GM10266 (cell line): ENCODE measurements around the gene GORAB.

Experiments
- DNase-seq: peaks from one replicate; pipeline ENCODE4 v3.0.0; 2012; ENCODE audit errors: extremely low spot score
- TF ChIP-seq, protein P1 (sequence below): IDR thresholded peaks from 2 replicates; pipeline ENCODE4 v1.5.1; 2012; ENCODE audit warnings: mild to moderate bottlenecking, low read depth; ENCODE audit not compliant: control insufficient read depth, insufficient read depth; ENCODE audit errors: missing control alignments

Gene GORAB

GRCh38 chr1:170576980-170577379 lies 45.0 kb downstream of the GORAB start:
- DNase-seq = no peak
- TF ChIP-seq, protein P1, sequence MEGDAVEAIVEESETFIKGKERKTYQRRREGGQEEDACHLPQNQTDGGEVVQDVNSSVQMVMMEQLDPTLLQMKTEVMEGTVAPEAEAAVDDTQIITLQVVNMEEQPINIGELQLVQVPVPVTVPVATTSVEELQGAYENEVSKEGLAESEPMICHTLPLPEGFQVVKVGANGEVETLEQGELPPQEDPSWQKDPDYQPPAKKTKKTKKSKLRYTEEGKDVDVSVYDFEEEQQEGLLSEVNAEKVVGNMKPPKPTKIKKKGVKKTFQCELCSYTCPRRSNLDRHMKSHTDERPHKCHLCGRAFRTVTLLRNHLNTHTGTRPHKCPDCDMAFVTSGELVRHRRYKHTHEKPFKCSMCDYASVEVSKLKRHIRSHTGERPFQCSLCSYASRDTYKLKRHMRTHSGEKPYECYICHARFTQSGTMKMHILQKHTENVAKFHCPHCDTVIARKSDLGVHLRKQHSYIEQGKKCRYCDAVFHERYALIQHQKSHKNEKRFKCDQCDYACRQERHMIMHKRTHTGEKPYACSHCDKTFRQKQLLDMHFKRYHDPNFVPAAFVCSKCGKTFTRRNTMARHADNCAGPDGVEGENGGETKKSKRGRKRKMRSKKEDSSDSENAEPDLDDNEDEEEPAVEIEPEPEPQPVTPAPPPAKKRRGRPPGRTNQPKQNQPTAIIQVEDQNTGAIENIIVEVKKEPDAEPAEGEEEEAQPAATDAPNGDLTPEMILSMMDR = no peak

- TF ChIP-seq, protein P1 = no peak
- no peak for DNase-seq
Measured at GRCh38 chr1:170578359-170578758, 46.4 kb downstream of the GORAB start.

DNA sequence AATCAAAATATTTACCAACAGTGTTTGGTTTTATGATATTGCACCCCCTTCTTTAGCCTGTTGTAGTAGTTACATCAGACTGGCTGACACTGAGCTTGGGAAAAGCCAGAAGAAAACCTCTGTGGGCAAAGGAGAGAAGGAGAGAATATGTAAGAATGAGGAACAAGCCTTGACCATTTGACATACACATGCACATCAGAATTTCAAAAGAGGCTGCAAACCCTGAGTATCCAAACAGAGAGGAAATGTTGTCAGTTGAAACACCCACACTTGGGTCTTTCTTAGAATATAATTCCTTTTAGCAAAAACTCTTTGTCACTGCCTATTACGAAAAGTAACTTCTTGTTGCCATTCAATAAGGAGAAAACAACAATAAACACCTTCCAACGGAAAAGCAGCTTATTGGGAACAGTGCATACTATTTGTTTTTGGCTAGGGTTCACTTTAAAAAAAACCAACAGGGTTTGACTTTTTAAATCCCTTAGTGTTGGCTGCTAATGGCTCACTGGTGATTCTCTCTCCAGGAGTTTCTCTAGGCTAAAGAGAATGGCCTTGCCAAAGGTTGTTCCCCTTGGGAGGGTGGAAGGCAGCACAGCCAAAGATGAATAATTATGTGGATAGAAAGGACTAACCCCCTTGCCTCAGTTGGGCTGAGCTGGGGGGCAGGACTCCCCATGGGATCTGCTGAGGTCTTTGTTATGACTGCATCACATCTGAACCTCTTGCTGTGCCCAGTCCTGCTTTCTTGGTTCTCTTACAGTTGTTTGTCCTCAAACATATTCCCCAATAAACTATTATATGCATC lies 48.9 kb downstream of the GORAB start:
- TF ChIP-seq, protein P1 = no peak
- no peak for DNase-seq

GRCh38 chr1:170583186-170583585 lies 51.2 kb downstream of the GORAB start:
- DNase-seq = no peak

DNA sequence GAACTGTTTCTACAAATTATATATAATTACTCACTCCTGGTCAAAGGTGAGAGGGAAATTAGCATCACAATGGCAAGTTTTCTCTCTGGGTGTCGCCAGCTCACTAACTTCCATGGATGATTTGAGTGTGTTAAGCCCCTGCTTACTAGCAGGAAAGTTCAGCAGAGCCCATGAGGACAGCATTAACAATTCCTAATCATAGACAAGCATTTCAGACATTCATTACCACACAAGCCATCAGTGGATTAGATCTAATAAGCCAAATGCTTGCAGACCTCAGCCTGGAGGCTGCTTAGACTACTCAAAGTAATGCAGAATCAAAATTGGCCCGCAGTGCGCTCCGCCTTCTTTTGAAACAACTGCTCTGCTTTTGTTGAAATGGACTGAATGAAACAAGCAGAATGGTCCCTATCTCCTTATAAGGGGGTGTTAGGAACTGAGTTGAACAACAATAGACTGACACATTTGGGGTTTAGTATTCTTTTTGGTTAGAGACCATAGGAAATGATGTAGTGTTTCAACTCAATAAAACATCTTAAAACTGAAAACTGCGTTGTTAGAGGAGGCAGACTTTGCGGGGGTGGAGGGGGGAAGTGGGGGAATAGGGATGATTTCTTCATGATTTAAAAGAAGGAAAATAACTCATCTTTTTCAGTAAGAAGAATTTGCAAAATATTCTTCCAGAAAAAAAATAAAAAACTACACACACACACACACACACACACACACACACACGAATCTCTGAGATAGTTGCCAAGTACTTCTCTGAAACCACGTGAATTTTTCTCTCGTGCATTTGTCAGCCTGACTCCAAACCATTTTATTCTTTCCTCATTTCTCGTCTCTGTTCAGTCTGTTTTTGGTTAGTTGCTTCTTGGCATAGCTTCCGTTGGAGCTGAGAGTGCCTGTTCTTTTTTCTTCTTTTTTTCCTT lies 54.6 kb downstream of the GORAB start:
- TF ChIP-seq, protein P1 = no peak
- no peak for DNase-seq

More at GRCh38 chr1:170583186-170583585, 51.2 kb downstream of the GORAB start:
- TF ChIP-seq, protein P1 = no peak

DNA sequence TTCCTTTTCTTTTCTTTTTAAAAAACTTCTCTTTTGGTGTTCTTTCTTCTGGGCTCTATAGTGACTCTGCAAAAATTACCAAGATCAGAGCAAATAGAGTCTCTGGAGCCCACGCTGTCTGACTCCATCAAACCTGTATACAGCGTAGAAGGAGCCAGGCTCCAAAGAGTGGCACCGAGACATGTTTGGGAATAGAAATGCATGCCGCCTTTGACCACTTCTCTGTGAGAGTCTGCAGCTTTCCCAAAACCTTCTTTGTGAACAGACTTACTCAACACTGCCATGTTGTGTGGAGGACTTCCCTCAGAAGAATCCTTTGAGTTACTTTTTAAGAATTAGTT lies 55.3 kb downstream of the GORAB start:
- TF ChIP-seq, protein P1 = no peak
- no peak for DNase-seq
